IMR-90 (cell line): ENCODE data around the gene STX8. TPM values are rescaled to one million over a fixed set of nuclear protein-coding genes. Genes with fewer than 3 reads are reported as not detected.

Source experiments
- ATAC-seq: fragments of 200-7000 bp; cut with Tn5 transposase; 2 replicates; pipeline ENCODE4 v1.9.1; 2020; ENCODE audit warnings: low read depth, mild to moderate bottlenecking, moderate library complexity
- BruUV-seq: library from RNA; stranded (reverse); fragments of 400-500 nt; replicated peaks from 2 replicates; lab custom pipeline; 2021; lab: Mats Ljungman, UMichigan
- CTCF ChIA-PET: fragments of 300-600 bp; formaldehyde crosslinking; extraction: SDS; loops from one replicate; lab custom pipeline; 2021; ENCODE audit warnings: antibody characterized with exemption; lab: Yijun Ruan, JAX
- POLR2A ChIA-PET: fragments of 300-600 bp; sonication (Branson Sonifier 250); formaldehyde crosslinking; loops from one replicate; lab custom pipeline; 2022; ENCODE audit warnings: antibody characterized with exemption; ENCODE audit not compliant: unreplicated experiment; lab: Charles Lee
- DNase-seq: peaks from one replicate; pipeline ENCODE4 v3.0.0; 2013
- H2AFZ ChIP-seq: replicated peaks from 2 replicates; pipeline ENCODE3; 2013; ENCODE audit warnings: low read length, mild to moderate bottlenecking; ENCODE audit not compliant: poor library complexity
- H2AK5ac ChIP-seq: 2 replicates; pipeline ENCODE4 v1.6.1; 2013; ENCODE audit warnings: low read depth, low read length, inconsistent platforms
- H2AK9ac ChIP-seq: replicated peaks from 2 replicates; pipeline ENCODE3; 2013; ENCODE audit warnings: mild to moderate bottlenecking, low read depth, low read length, moderate library complexity; ENCODE audit not compliant: poor library complexity
- H2BK120ac ChIP-seq: 2 replicates; pipeline ENCODE4 v1.6.1; 2013; ENCODE audit warnings: low read depth, low read length, inconsistent platforms
- H2BK15ac ChIP-seq: 3 replicates; pipeline ENCODE4 v1.6.1; 2013; ENCODE audit warnings: low read depth, low read length, inconsistent platforms
- H2BK20ac ChIP-seq: 2 replicates; pipeline ENCODE4 v1.6.1; 2013; ENCODE audit warnings: low read depth, mild to moderate bottlenecking, inconsistent platforms, low read length, moderate library complexity
- H2BK5ac ChIP-seq: 2 replicates; pipeline ENCODE4 v1.6.1; 2013; ENCODE audit warnings: mild to moderate bottlenecking, low read depth, low read length, inconsistent platforms; ENCODE audit not compliant: poor library complexity, severe bottlenecking
- H3K14ac ChIP-seq: replicated peaks from 2 replicates; pipeline ENCODE4 v1.6.1; 2013; ENCODE audit warnings: low read depth, low read length, inconsistent platforms
- H3K18ac ChIP-seq: 2 replicates; pipeline ENCODE4 v1.6.1; 2013; ENCODE audit warnings: low read depth, low read length, control low read depth
- H3K23ac ChIP-seq: 2 replicates; pipeline ENCODE4 v1.6.1; 2013; ENCODE audit warnings: low read depth, low read length, inconsistent platforms
- H3K27ac ChIP-seq: 2 replicates; pipeline ENCODE4 v1.5.1; 2013; ENCODE audit warnings: mild to moderate bottlenecking, control low read depth, low read length; ENCODE audit not compliant: insufficient read depth
- H3K27me3 ChIP-seq: 2 replicates; pipeline ENCODE4 v1.6.1; 2013; ENCODE audit warnings: low read length; ENCODE audit not compliant: control insufficient read depth, insufficient read depth
- H3K36me3 ChIP-seq: 2 replicates; pipeline ENCODE4 v1.6.1; 2013; ENCODE audit warnings: low read length, mixed read lengths; ENCODE audit not compliant: control insufficient read depth, insufficient read depth
- H3K4ac ChIP-seq: 2 replicates; pipeline ENCODE4 v1.6.1; 2013; ENCODE audit warnings: low read depth, low read length, inconsistent platforms
- H3K4me1 ChIP-seq: 2 replicates; pipeline ENCODE4 v1.6.1; 2013; ENCODE audit warnings: low read length, mixed read lengths; ENCODE audit not compliant: control insufficient read depth, insufficient read depth
- H3K4me2 ChIP-seq: 2 replicates; pipeline ENCODE4 v1.6.1; 2013; ENCODE audit warnings: low read depth, mild to moderate bottlenecking, control low read depth, low read length, moderate library complexity
- H3K4me3 ChIP-seq: 2 replicates; pipeline ENCODE4 v1.5.1; 2013; ENCODE audit warnings: low read depth, mild to moderate bottlenecking, control low read depth, low read length, moderate library complexity; ENCODE audit not compliant: insufficient read depth
- H3K56ac ChIP-seq: 2 replicates; pipeline ENCODE4 v1.6.1; 2013; ENCODE audit warnings: low read length, inconsistent platforms; ENCODE audit not compliant: insufficient read depth; ENCODE audit errors: extremely low read depth
- H3K79me1 ChIP-seq, 2 experiments: 2 replicates each; pipeline ENCODE4 v1.6.1; 2013; ENCODE audit warnings: low read length in 2 of 2, inconsistent platforms in 1 of 2, low read depth in 1 of 2
- H3K9ac ChIP-seq: 2 replicates; pipeline ENCODE4 v1.6.1; 2013; ENCODE audit warnings: low read depth, low read length, control low read depth
- H3K9me1 ChIP-seq: 2 replicates; pipeline ENCODE4 v1.6.1; 2013; ENCODE audit warnings: low read length, inconsistent platforms; ENCODE audit not compliant: insufficient read depth
- H3K9me3 ChIP-seq: 2 replicates; pipeline ENCODE4 v1.6.1; 2013; ENCODE audit warnings: low read length; ENCODE audit not compliant: control insufficient read depth, insufficient read depth
- H4K20me1 ChIP-seq: 2 replicates; pipeline ENCODE4 v1.6.1; 2013; ENCODE audit warnings: low read length, inconsistent platforms; ENCODE audit not compliant: insufficient read depth
- H4K5ac ChIP-seq: 2 replicates; pipeline ENCODE4 v1.6.1; 2013; ENCODE audit warnings: mild to moderate bottlenecking, low read depth, low read length, control low read depth
- H4K8ac ChIP-seq, 2 experiments: 2 replicates each; pipeline ENCODE4 v1.6.1; 2013; ENCODE audit warnings: low read depth in 2 of 2, low read length in 2 of 2, control low read depth in 1 of 2, inconsistent platforms in 1 of 2
- H4K91ac ChIP-seq: 2 replicates; pipeline ENCODE4 v1.6.1; 2013; ENCODE audit warnings: low read depth, low read length, inconsistent platforms; ENCODE audit not compliant: insufficient read depth
- SMC3 ChIP-seq: fragments of 150-350 bp; IDR thresholded peaks from 2 replicates; pipeline ENCODE4 v1.6.1; 2016; ENCODE audit warnings: low read depth, mild to moderate bottlenecking, antibody characterized with exemption, low read length, moderate library complexity
- WGBS, 2 experiments: methylation state at CpG; one replicate each; pipeline versions ENCODE4 v1.1.5 to v1.1.7; 2013; ENCODE audit warnings: missing lambda C conversion rate in 2 of 2; ENCODE audit not compliant: insufficient read length in 1 of 2; ENCODE audit errors: extremely low coverage in 2 of 2; 5-methylcytosine and 5-hydroxymethylcytosine counted together
- dilution Hi-C: fragments of 300-500 bp; cut with HindIII; formaldehyde crosslinking; loops from one replicate; pipeline ENCODE4 v1.14.3; 2018; ENCODE audit warnings: low sequenced_read_pairs; ENCODE audit not compliant: unreplicated experiment
- in situ Hi-C: fragments of 300-500 bp; cut with MboI; formaldehyde crosslinking; loops from 3 replicates; pipeline ENCODE4 v1.14.3; 2019; ENCODE audit warnings: low sequenced_read_pairs, inconsistent platforms, mixed read lengths
- intact Hi-C: fragments of 100-400 bp; cut with micrococcal nuclease; formaldehyde crosslinking; loops from 2 replicates; pipeline ENCODE4 v1.10.0; 2022
- polyA plus RNA-seq, 3 experiments: library from polyadenylated mRNA; depleted of rRNA; stranded (reverse); fragments of >200 nt; gene quantifications; 2 replicates each; pipeline ENCODE4 v1.2.3, GENCODE V29; 2012; ENCODE audit warnings: low replicate concordance in 1 of 3
- total RNA-seq: library from RNA; depleted of rRNA; stranded (reverse); fragments of >200 nt; gene quantifications from 2 replicates; pipeline ENCODE4 v1.2.3, GENCODE V29; 2012
- TF ChIP-seq, protein P1 (sequence below): conservative IDR thresholded peaks from 2 replicates; pipeline ENCODE4 v1.5.1; 2012; ENCODE audit warnings: mild to moderate bottlenecking, low read depth, low read length, improper control_type of control experiment

STX8 gene
- total and polyA plus RNA-seq, 2 of the 4 experiments (the other 2 are of a cell fraction) = 26.5 to 47.0 TPM

DNA sequence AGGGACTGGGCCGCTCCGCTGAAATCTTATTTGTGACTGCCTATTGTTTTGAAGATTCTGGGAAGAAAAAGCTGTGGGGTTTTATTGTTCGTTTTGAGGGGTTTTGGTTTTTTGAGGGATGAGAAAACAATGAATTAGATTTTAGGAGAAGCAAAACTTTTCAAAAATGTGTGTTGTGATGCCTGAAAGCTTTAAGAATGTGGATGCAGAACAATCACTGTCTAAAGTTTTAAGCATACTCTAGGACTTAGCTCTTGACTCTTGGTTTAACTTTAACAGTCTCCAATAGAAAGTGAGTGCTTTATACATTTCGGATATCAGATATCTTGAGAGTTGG, 1.7 kb upstream of the STX8 start:
- H4K8ac ChIP-seq = no peak overlapping the region
- no peak overlapping the region for H2BK120ac ChIP-seq
- H2BK5ac ChIP-seq = no peak overlapping the region
- no peaks in the 10 kb centered on the region for H3K9me1 ChIP-seq
- WGBS, 2 experiments = 20 to 100% methylated on average over 1 of the region's 4 CpGs
- H3K4me2 ChIP-seq = no peak overlapping the region; the same call in 1 of the 2 replicates
- H4K20me1 ChIP-seq = no peaks in the 10 kb centered on the region
- H2AK5ac ChIP-seq = no peak overlapping the region
- H3K79me1 ChIP-seq = peaks cover 6 to 7% of the 10 kb centered on the region in 2 experiments; a peak in 2 of 4 replicates
- H3K36me3 ChIP-seq = no peaks in the 10 kb centered on the region
- no peak overlapping the region for H4K5ac ChIP-seq
- peak overlapping the region; percentile 85 for H2AFZ ChIP-seq
- no peak overlapping the region for H2AK9ac ChIP-seq
- H3K23ac ChIP-seq = no peak overlapping the region
- dilution Hi-C loops (no loop called here), intact Hi-C loops (loop anchor here (5.0 kb wide), 1 partner anchor 550 kb away; no protein-coding TSS in a partner anchor), in situ Hi-C loops (no loop called here)
- H3K14ac ChIP-seq = no peak overlapping the region
- no peak overlapping the region for H2BK20ac ChIP-seq
- no peak overlapping the region for H3K56ac ChIP-seq
- no peak overlapping the region for H3K9ac ChIP-seq
- no peak overlapping the region for H3K27ac ChIP-seq
- BruUV-seq = no TSS peak
- ATAC-seq = no peak
- DNase-seq = no peak
- H2BK15ac ChIP-seq = no peak overlapping the region
- no peaks in the 10 kb centered on the region for H3K9me3 ChIP-seq
- POLR2A ChIA-PET = no interaction called here
- H4K91ac ChIP-seq = no peak overlapping the region
- H3K27me3 ChIP-seq = no peaks in the 10 kb centered on the region
- CTCF ChIA-PET = interaction anchor here (0.6 to 1.5 kb wide), 7 partner anchors 12 to 100 kb away, joined by 3 to 6 read pairs (median 3); no protein-coding TSS in a partner anchor
- H3K4ac ChIP-seq = no peak overlapping the region
- TF ChIP-seq, protein P1, sequence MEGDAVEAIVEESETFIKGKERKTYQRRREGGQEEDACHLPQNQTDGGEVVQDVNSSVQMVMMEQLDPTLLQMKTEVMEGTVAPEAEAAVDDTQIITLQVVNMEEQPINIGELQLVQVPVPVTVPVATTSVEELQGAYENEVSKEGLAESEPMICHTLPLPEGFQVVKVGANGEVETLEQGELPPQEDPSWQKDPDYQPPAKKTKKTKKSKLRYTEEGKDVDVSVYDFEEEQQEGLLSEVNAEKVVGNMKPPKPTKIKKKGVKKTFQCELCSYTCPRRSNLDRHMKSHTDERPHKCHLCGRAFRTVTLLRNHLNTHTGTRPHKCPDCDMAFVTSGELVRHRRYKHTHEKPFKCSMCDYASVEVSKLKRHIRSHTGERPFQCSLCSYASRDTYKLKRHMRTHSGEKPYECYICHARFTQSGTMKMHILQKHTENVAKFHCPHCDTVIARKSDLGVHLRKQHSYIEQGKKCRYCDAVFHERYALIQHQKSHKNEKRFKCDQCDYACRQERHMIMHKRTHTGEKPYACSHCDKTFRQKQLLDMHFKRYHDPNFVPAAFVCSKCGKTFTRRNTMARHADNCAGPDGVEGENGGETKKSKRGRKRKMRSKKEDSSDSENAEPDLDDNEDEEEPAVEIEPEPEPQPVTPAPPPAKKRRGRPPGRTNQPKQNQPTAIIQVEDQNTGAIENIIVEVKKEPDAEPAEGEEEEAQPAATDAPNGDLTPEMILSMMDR = no peak
- TF ChIP-seq SMC3 = peak; percentile 40; the same call in 1 of the 2 replicates
- H3K4me3 ChIP-seq = no peak overlapping the region
- H3K18ac ChIP-seq = no peak overlapping the region
- H3K4me1 ChIP-seq = peaks cover 5% of the 10 kb centered on the region; the same call in 1 of the 2 replicates
